B cell (primary cell): Measurements from ENCODE around the gene TUBA4A. TPM values are rescaled to one million over a fixed set of nuclear protein-coding genes. Genes with fewer than 3 reads are reported as not detected.

Experiments used
- ATAC-seq: fragments of 200-7000 bp; cut with Tn5 transposase; one replicate; pipeline ENCODE4 v1.10.0; 2021; ENCODE audit warnings: low read depth, mild to moderate bottlenecking, moderate number of reproducible peaks, moderate library complexity
- CTCF ChIA-PET: fragments of 350-600 bp; sonication (Branson Sonifier 250); formaldehyde crosslinking; loops from one replicate; lab custom pipeline; 2021; ENCODE audit warnings: antibody characterized with exemption, inconsistent platforms; lab: Charles Lee
- POLR2A ChIA-PET: fragments of 350-600 bp; sonication (Branson Sonifier 250); formaldehyde crosslinking; loops from one replicate; lab custom pipeline; 2021; ENCODE audit warnings: antibody characterized with exemption; lab: Charles Lee
- DNase-seq: peaks from one replicate; pipeline ENCODE4 v3.0.0; 2013
- H2AFZ ChIP-seq: 2 replicates; pipeline ENCODE4 v1.6.1; 2012; ENCODE audit warnings: mild to moderate bottlenecking, low read depth, low read length; ENCODE audit not compliant: insufficient read depth, poor library complexity, severe bottlenecking
- H3K27ac ChIP-seq, 2 donors: 1 replicate in 1 of 2; 2 replicates in 1 of 2; pipeline ENCODE4 v1.5.1; 2012 to 2013; ENCODE audit warnings: low read length in 2 of 2, mild to moderate bottlenecking in 2 of 2, moderate library complexity in 1 of 2
- H3K27me3 ChIP-seq, 4 experiments: fragments of 200-600 bp in 1 of 4; sonication (generic) in 1 of 4; replicated peaks in 1 of 4; 1 replicate in 2 of 4; 2 replicates in 2 of 4; pipeline versions ENCODE4 v1.6.1 to v1.7.0; 2013 to 2016; ENCODE audit warnings: low read length in 3 of 4, mild to moderate bottlenecking in 2 of 4, mixed read lengths in 1 of 4, moderate library complexity in 1 of 4; ENCODE audit not compliant: insufficient read depth in 4 of 4, control insufficient read depth in 3 of 4; ENCODE audit errors: control extremely low read depth in 1 of 4
- H3K36me3 ChIP-seq, 2 experiments: replicated peaks in 1 of 2; 1 replicate in 1 of 2; 2 replicates in 1 of 2; pipeline versions ENCODE4 v1.6.1 to v1.7.1; 2013; ENCODE audit warnings: low read length in 1 of 2; ENCODE audit not compliant: insufficient read depth in 2 of 2, control insufficient read depth in 1 of 2; ENCODE audit errors: control extremely low read depth in 1 of 2, extremely low read depth in 1 of 2
- H3K4me1 ChIP-seq, 2 donors: fragments of 200-600 bp in 1 of 2; sonication (generic) in 1 of 2; 1 replicate in 1 of 2; 2 replicates in 1 of 2; pipeline versions ENCODE4 v1.5.1 to v1.6.1; 2013 to 2017; ENCODE audit warnings: low read length in 2 of 2; ENCODE audit not compliant: control insufficient read depth in 2 of 2, insufficient read depth in 2 of 2
- H3K4me2 ChIP-seq: replicated peaks from 2 replicates; pipeline ENCODE3; 2012; ENCODE audit warnings: mild to moderate bottlenecking, low read depth, low read length; ENCODE audit not compliant: poor library complexity, severe bottlenecking
- H3K4me3 ChIP-seq, 5 experiments: fragments of 200-600 bp in 1 of 5; sonication (generic) in 1 of 5; 1 replicate in 3 of 5; 2 replicates in 2 of 5; pipeline versions ENCODE4 v1.5.1 to v1.7.0; 2011 to 2016; ENCODE audit warnings: low read length in 4 of 5, mild to moderate bottlenecking in 4 of 5, low read depth in 2 of 5, control low read depth in 1 of 5, moderate library complexity in 1 of 5; ENCODE audit not compliant: insufficient read depth in 1 of 5; ENCODE audit errors: control extremely low read depth in 1 of 5, extremely low read depth in 1 of 5
- H3K79me2 ChIP-seq: fragments of 200-600 bp; sonication (generic); one replicate; pipeline ENCODE4 v1.6.0; 2016; ENCODE audit warnings: low read length; ENCODE audit not compliant: control insufficient read depth, insufficient read depth
- H3K9ac ChIP-seq: fragments of 200-600 bp; sonication (generic); 2 replicates; pipeline ENCODE4 v1.6.1; 2017; ENCODE audit warnings: mild to moderate bottlenecking, low read length, moderate library complexity
- H3K9me3 ChIP-seq, 3 donors: one replicate each; pipeline versions ENCODE4 v1.6.1 to v1.7.1; 2013; ENCODE audit warnings: low read length in 2 of 3; ENCODE audit not compliant: control insufficient read depth in 2 of 3, insufficient read depth in 1 of 3; ENCODE audit errors: control extremely low read depth in 1 of 3
- H4K20me1 ChIP-seq: 2 replicates; pipeline ENCODE4 v1.6.0; 2012; ENCODE audit warnings: mild to moderate bottlenecking, low read length; ENCODE audit not compliant: insufficient read depth, control insufficient read depth, poor library complexity, severe bottlenecking
- H3K27ac Mint-ChIP-seq: one replicate; pipeline ENCODE4 v1.8.0; 2021; ENCODE audit warnings: mixed read lengths
- H3K27me3 Mint-ChIP-seq: one replicate; pipeline ENCODE4 v1.8.0; 2021; ENCODE audit warnings: mixed read lengths
- H3K4me1 Mint-ChIP-seq: one replicate; pipeline ENCODE4 v1.8.0; 2021; ENCODE audit warnings: mixed read lengths
- H3K4me3 Mint-ChIP-seq: one replicate; pipeline ENCODE4 v1.8.0; 2021; ENCODE audit warnings: mixed read lengths
- H3K9me3 Mint-ChIP-seq: one replicate; pipeline ENCODE4 v1.8.0; 2022; ENCODE audit warnings: mixed read lengths; ENCODE audit not compliant: insufficient read depth
- EZH2 ChIP-seq: IDR thresholded peaks from 2 replicates; pipeline ENCODE4 v1.6.1; 2012; ENCODE audit warnings: borderline replicate concordance, low read depth, mild to moderate bottlenecking, moderate library complexity, low read length; ENCODE audit not compliant: insufficient read depth, poor library complexity, severe bottlenecking
- WGBS: methylation state at CpG from one replicate; pipeline ENCODE4 v1.1.5; 2013; ENCODE audit warnings: missing lambda C conversion rate; ENCODE audit not compliant: insufficient coverage; 5-methylcytosine and 5-hydroxymethylcytosine counted together
- intact Hi-C: fragments of 100-400 bp; cut with micrococcal nuclease; formaldehyde crosslinking; loops from one replicate; pipeline ENCODE4 v1.10.0; 2022
- polyA plus RNA-seq: library from polyadenylated mRNA; depleted of rRNA; stranded (reverse); fragments of >200 nt; gene quantifications from 2 replicates; pipeline ENCODE4 v1.2.3, GENCODE V29; 2012
- total RNA-seq, 2 donors: library from RNA; stranded (reverse); fragments of 120-200 nt in 1 of 2; gene quantifications; 1 replicate in 1 of 2; 2 replicates in 1 of 2; pipeline versions ENCODE4 v1.2.3 to v1.2.4, GENCODE V29; 2013 to 2022
- TF ChIP-seq, protein P1 (sequence below): fragments of 200-600 bp; IDR thresholded peaks from one replicate; pipeline ENCODE4 v1.8.0; 2022; ENCODE audit warnings: antibody characterized with exemption, mild to moderate bottlenecking

Gene TUBA4A
- total and polyA plus RNA-seq, 2 donors (not counting 1 experiment from before 2014, with no cell fraction given) = 196 to 338 TPM

GRCh38 chr2:219229305-219230058 is 24.2 kb downstream of the TUBA4A start, which contains the start of the genes ANKZF1 and ATG9A:
TSS of gene ANKZF1 (plus strand) at chr2:219229806. CDS start at chr2:219230258, 452 bp downstream.
TSS of gene ATG9A (minus strand) at chr2:219229636. CDS start at chr2:219228024, 1,612 bp downstream.
- Histone ChIP-seq H3K27me3 (no peaks in the 10 kb centered on the region), H3K4me1 (peaks cover 17 to 23% of the 10 kb centered on the region in 2 donors), H3K27ac (peak within 1 kb of the TSS; percentile 74 to 87), H3K4me2 (peak within 1 kb of the TSS; percentile 93), H3K9ac (peak within 1 kb of the TSS; percentile 82), H2AFZ (peak within 1 kb of the TSS; percentile 78), H4K20me1 (peaks cover 67% of the 10 kb centered on the region), H3K4me3 (peak within 1 kb of the TSS; percentile 86 to 98 (median 92)), H3K36me3 (peaks cover 7 to 45% of the 10 kb centered on the region in 2 experiments), H3K9me3 (no peaks in the 10 kb centered on the region), H3K79me2 (peaks cover 76% of the 10 kb centered on the region)
- TF ChIP-seq EZH2 = no peak
- TF ChIP-seq, protein P1, sequence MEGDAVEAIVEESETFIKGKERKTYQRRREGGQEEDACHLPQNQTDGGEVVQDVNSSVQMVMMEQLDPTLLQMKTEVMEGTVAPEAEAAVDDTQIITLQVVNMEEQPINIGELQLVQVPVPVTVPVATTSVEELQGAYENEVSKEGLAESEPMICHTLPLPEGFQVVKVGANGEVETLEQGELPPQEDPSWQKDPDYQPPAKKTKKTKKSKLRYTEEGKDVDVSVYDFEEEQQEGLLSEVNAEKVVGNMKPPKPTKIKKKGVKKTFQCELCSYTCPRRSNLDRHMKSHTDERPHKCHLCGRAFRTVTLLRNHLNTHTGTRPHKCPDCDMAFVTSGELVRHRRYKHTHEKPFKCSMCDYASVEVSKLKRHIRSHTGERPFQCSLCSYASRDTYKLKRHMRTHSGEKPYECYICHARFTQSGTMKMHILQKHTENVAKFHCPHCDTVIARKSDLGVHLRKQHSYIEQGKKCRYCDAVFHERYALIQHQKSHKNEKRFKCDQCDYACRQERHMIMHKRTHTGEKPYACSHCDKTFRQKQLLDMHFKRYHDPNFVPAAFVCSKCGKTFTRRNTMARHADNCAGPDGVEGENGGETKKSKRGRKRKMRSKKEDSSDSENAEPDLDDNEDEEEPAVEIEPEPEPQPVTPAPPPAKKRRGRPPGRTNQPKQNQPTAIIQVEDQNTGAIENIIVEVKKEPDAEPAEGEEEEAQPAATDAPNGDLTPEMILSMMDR = no peak
- Mint-ChIP-seq H3K9me3 (no peaks in the 10 kb centered on the region), H3K4me1 (peaks cover 38% of the 10 kb centered on the region), H3K27ac (peak within 1 kb of the TSS; percentile 98), H3K4me3 (peak within 1 kb of the TSS; percentile 99), H3K27me3 (no peaks in the 10 kb centered on the region)
- under 1% methylated on average over 80 of the region's 80 CpGs for WGBS
- ChIA-PET CTCF (interaction anchor here (1.2 to 4.9 kb wide), 13 partner anchors 13 to 70 kb away, joined by 3 to 30 read pairs (median 5); partner anchors contain the start of genes CNPPD1, DNAJB2, GLB1L and STK16), POLR2A (interaction anchor here (0.6 to 3.2 kb wide), 16 partner anchors 10 to 65 kb away, joined by 3 to 56 read pairs (median 10); partner anchors contain the start of genes ABCB6, CNPPD1, DNAJB2 and GLB1L)
- intact Hi-C loops = loop anchor here (1.0 to 5.0 kb wide), 11 partner anchors 10 to 368 kb away; partner anchors contain the start of genes CNPPD1, DNAJB2, GLB1L and NHEJ1
- DNase-seq (peak; percentile 98), ATAC-seq (peak; percentile 97)
